WTC11 (cell line): ENCODE data around the gene MEGF10. TPM values are rescaled to one million over a fixed set of nuclear protein-coding genes. Genes with fewer than 3 reads are reported as not detected.

Experiments
- ATAC-seq: fragments of 200-7000 bp; cut with Tn5 transposase; 2 replicates; pipeline ENCODE4 v1.10.0; 2021; ENCODE audit warnings: mild to moderate bottlenecking, moderate library complexity
- CTCF ChIA-PET: fragments of 300-600 bp; sonication (Branson Sonifier 250); formaldehyde crosslinking; loops from one replicate; lab custom pipeline; 2021; ENCODE audit warnings: antibody characterized with exemption; lab: Charles Lee
- POLR2A ChIA-PET: fragments of 350-600 bp; sonication (Branson Sonifier 250); formaldehyde crosslinking; loops from one replicate; lab custom pipeline; 2021; ENCODE audit warnings: antibody characterized with exemption; lab: Charles Lee
- DNase-seq: peaks from one replicate; pipeline ENCODE4 v3.0.0; 2021; ENCODE audit warnings: low spot score
- H3K27ac Mint-ChIP-seq: 2 replicates; pipeline ENCODE4 v1.8.0; 2021; ENCODE audit warnings: mixed read lengths
- H3K27me3 Mint-ChIP-seq: 2 replicates; pipeline ENCODE4 v1.8.0; 2021; ENCODE audit warnings: low read depth, mild to moderate bottlenecking, moderate library complexity, mixed read lengths
- H3K36me3 Mint-ChIP-seq: 2 replicates; pipeline ENCODE4 v1.8.0; 2021; ENCODE audit warnings: mixed read lengths
- H3K4me1 Mint-ChIP-seq: 2 replicates; pipeline ENCODE4 v1.8.0; 2022; ENCODE audit warnings: mixed read lengths
- H3K4me3 Mint-ChIP-seq: 2 replicates; pipeline ENCODE4 v1.8.0; 2021; ENCODE audit warnings: mild to moderate bottlenecking, moderate library complexity, mixed read lengths
- H3K9me3 Mint-ChIP-seq: 2 replicates; pipeline ENCODE4 v1.8.0; 2021; ENCODE audit warnings: mixed read lengths
- AFF4 ChIP-seq: sonication (generic); formaldehyde crosslinking; IDR thresholded peaks from 2 replicates; pipeline ENCODE4 v1.8.1; 2023; ENCODE audit warnings: mild to moderate bottlenecking, missing genetic modification reagents, borderline replicate concordance
- ARID4B ChIP-seq: sonication (generic); formaldehyde crosslinking; IDR thresholded peaks from 2 replicates; pipeline ENCODE4 v1.8.0; 2023; ENCODE audit warnings: missing genetic modification reagents, mild to moderate bottlenecking, borderline replicate concordance
- ATF3 ChIP-seq: sonication (generic); formaldehyde crosslinking; conservative IDR thresholded peaks from 2 replicates; pipeline ENCODE4 v1.8.1; 2022; ENCODE audit warnings: mild to moderate bottlenecking, missing genetic modification reagents
- CBFB ChIP-seq: sonication (generic); formaldehyde crosslinking; IDR thresholded peaks from 2 replicates; pipeline ENCODE4 v1.8.1; 2022; ENCODE audit warnings: mild to moderate bottlenecking, low read depth, missing genetic modification reagents
- CTCF ChIP-seq: fragments of 200-600 bp; IDR thresholded peaks from 2 replicates; pipeline ENCODE4 v1.8.0; 2022; ENCODE audit warnings: antibody characterized with exemption
- E2F4 ChIP-seq: sonication (generic); formaldehyde crosslinking; IDR thresholded peaks from 2 replicates; pipeline ENCODE4 v1.8.1; 2022; ENCODE audit warnings: low read depth, mild to moderate bottlenecking, moderate library complexity, missing genetic modification reagents, borderline replicate concordance
- E2F5 ChIP-seq: sonication (generic); formaldehyde crosslinking; IDR thresholded peaks from 2 replicates; pipeline ENCODE4 v1.8.1; 2022; ENCODE audit warnings: mild to moderate bottlenecking, moderate library complexity, missing genetic modification reagents
- EMX1 ChIP-seq: fragments of 250-450 bp; sonication (Bioruptor Pico); IDR thresholded peaks from 2 replicates; pipeline ENCODE4 v1.8.0; 2021; ENCODE audit warnings: mild to moderate bottlenecking
- ERG ChIP-seq: fragments of 250-450 bp; sonication (Bioruptor Pico); IDR thresholded peaks from 2 replicates; pipeline ENCODE4 v1.8.0; 2021; ENCODE audit warnings: mild to moderate bottlenecking
- IRF1 ChIP-seq: sonication (generic); formaldehyde crosslinking; IDR thresholded peaks from 2 replicates; pipeline ENCODE4 v1.8.0; 2023; ENCODE audit warnings: missing genetic modification reagents
- IRF2 ChIP-seq: sonication (generic); formaldehyde crosslinking; IDR thresholded peaks from 2 replicates; pipeline ENCODE4 v1.8.0; 2022; ENCODE audit warnings: low read depth, missing genetic modification reagents, borderline replicate concordance
- JAZF1 ChIP-seq: fragments of 250-450 bp; sonication (Bioruptor Pico); IDR thresholded peaks from 2 replicates; pipeline ENCODE4 v1.9.0; 2021; ENCODE audit warnings: moderate library complexity, mild to moderate bottlenecking, inconsistent platforms
- MAX ChIP-seq: sonication (generic); formaldehyde crosslinking; IDR thresholded peaks from 2 replicates; pipeline ENCODE4 v1.8.0; 2022; ENCODE audit warnings: mild to moderate bottlenecking, missing genetic modification reagents
- NR1H2 ChIP-seq: sonication (generic); formaldehyde crosslinking; IDR thresholded peaks from 2 replicates; pipeline ENCODE4 v1.9.0; 2021; ENCODE audit warnings: mild to moderate bottlenecking, moderate library complexity, missing genetic modification reagents
- SMAD4 ChIP-seq: sonication (generic); formaldehyde crosslinking; IDR thresholded peaks from 2 replicates; pipeline ENCODE4 v1.8.0; 2022; ENCODE audit warnings: mild to moderate bottlenecking, missing genetic modification reagents
- TCF7 ChIP-seq: sonication (generic); formaldehyde crosslinking; IDR thresholded peaks from 2 replicates; pipeline ENCODE4 v1.8.0; 2022; ENCODE audit warnings: mild to moderate bottlenecking, low read depth, missing genetic modification reagents, moderate library complexity
- USF1 ChIP-seq: sonication (generic); formaldehyde crosslinking; IDR thresholded peaks from 2 replicates; pipeline ENCODE4 v1.8.0; 2022; ENCODE audit warnings: mild to moderate bottlenecking, missing genetic modification reagents
- total RNA-seq: library from RNA; stranded (reverse); gene quantifications from 3 replicates; pipeline ENCODE4 v1.2.3, GENCODE V29; 2021

The MEGF10 gene
- total RNA-seq, 1 experiment from 2014 or later, result 24.5 TPM

- ChIA-PET CTCF (interaction anchor here (0.6 to 1.2 kb wide), 6 partner anchors 12 to 536 kb away, joined by 3 to 6 read pairs (median 4); partner anchors contain the start of gene MEGF10), POLR2A (no interaction called here)
- Mint-ChIP-seq H3K27me3 (no peaks in the 10 kb centered on the region), H3K4me3 (no peak overlapping the region), H3K9me3 (0 out of 2 replicates have a peak, but pooled peaks cover 3% of the 10 kb centered on the region), H3K27ac (no peak overlapping the region), H3K4me1 (peaks cover 40% of the 10 kb centered on the region), H3K36me3 (peaks cover 1% of the 10 kb centered on the region; the same call in 1 of the 2 replicates)
- TF ChIP-seq E2F5 (CRISPR knock-in tag), result no peak
- peak; percentile 85 for TF ChIP-seq CTCF
- DNase-seq, result peak; percentile 77
- ATAC-seq, result peak; percentile 92
These were observed 23.4 kb downstream of the MEGF10 start for GRCh38 chr5:127313847-127314473.

- H3K9me3 Mint-ChIP-seq, result 0 out of 2 replicates have a peak, but pooled peaks cover 3% of the 10 kb centered on the region
- no peaks in the 10 kb centered on the region for H3K27me3 Mint-ChIP-seq
- no peak overlapping the region for H3K4me3 Mint-ChIP-seq
- POLR2A ChIA-PET, result no interaction called here
- ATAC-seq (no peak), DNase-seq (no peak)
- H3K36me3 Mint-ChIP-seq, result no peaks in the 10 kb centered on the region
- no peak overlapping the region for H3K27ac Mint-ChIP-seq
- no peak for TF ChIP-seq IRF2 (CRISPR knock-in tag)
- no peak for TF ChIP-seq AFF4 (CRISPR knock-in tag)
- TF ChIP-seq EMX1 (CRISPR knock-in tag), result no peak
- TF ChIP-seq MAX, result no peak
- TF ChIP-seq ARID4B (CRISPR knock-in tag), result no peak
- no peak for TF ChIP-seq TCF7 (CRISPR knock-in tag)
- no peak for TF ChIP-seq SMAD4 (CRISPR knock-in tag)
- TF ChIP-seq IRF1 (CRISPR knock-in tag), result no peak
- no peak for TF ChIP-seq ATF3 (CRISPR knock-in tag)
- no peak for TF ChIP-seq NR1H2 (CRISPR knock-in tag)
- TF ChIP-seq JAZF1 (CRISPR knock-in tag), result no peak
- no peak for TF ChIP-seq CBFB (CRISPR knock-in tag)
- no peak for TF ChIP-seq ERG
- TF ChIP-seq E2F4 (CRISPR knock-in tag), result no peak
- no peak for TF ChIP-seq USF1
- CTCF ChIA-PET, result interaction anchor here (0.8 kb wide), 1 partner anchor 58 kb away, joined by 4 read pairs; no protein-coding TSS in a partner anchor
- peaks cover 35% of the 10 kb centered on the region for H3K4me1 Mint-ChIP-seq
These were observed 25.4 kb downstream of the MEGF10 start for GRCh38 chr5:127316011-127316410.
